Activated CD4-positive, alpha-beta T cell treated with anti-CD3 and anti-CD28 coated beads, Interleukin-2, Interleukin-4, amounts not matched to agents 100 ng/mL and 50 ng/mL, durations not matched to agents 16 hours and 8 hours (primary cell): ENCODE measurements around the gene APOBEC3G.

ENCODE experiments used
- DNase-seq: peaks from one replicate; pipeline ENCODE4 v3.0.0-alpha.2; 2020; ENCODE audit warnings: low spot score

The APOBEC3G gene

DNA sequence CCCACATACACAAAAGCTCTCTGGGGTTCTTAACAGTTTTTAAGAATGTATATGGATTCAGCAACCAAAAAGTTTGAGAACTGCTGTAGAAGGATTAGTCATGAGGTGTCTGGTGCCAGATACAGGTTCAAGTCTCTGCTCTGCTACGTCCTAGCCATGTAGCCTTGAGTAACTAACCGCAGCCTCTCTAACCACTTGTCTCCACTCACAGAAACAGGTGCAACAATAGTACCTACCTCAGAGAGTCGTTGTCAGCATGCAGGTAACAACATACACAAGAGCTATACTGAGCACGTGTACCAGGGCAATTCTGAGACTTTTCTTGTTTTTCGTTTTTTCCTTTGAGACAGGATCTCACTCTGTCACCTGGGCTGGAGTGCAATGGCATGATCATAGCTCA is 48.5 kb downstream of the APOBEC3G start:
- DNase-seq: no peak

DNA sequence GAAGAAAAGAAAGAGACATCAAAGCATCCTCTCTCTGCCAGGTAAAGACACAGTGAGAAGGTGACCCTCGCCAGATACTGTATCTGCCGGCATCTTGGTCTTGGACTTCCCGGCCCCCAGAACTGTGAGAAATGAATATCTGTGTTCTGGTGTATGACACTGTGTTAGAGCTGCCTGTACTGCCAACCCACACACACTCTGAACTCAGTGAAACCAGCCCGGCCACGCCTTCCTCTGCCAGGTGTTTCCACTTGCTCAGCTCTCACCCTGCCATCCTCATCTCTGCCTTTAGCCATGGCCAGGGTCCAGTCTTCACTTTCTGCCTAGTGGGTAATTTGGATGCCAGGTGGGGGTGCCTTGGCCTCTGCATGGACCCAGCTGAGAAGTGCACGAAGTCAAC is 51.4 kb downstream of the APOBEC3G start:
- DNase-seq: no peak

- DNase-seq: no peak
These were observed 52.0 kb downstream of the APOBEC3G start for GRCh38 chr22:39129081-39129480.

GRCh38 chr22:39129746-39130145 is 52.7 kb downstream of the APOBEC3G start:
- no peak for DNase-seq

DNA sequence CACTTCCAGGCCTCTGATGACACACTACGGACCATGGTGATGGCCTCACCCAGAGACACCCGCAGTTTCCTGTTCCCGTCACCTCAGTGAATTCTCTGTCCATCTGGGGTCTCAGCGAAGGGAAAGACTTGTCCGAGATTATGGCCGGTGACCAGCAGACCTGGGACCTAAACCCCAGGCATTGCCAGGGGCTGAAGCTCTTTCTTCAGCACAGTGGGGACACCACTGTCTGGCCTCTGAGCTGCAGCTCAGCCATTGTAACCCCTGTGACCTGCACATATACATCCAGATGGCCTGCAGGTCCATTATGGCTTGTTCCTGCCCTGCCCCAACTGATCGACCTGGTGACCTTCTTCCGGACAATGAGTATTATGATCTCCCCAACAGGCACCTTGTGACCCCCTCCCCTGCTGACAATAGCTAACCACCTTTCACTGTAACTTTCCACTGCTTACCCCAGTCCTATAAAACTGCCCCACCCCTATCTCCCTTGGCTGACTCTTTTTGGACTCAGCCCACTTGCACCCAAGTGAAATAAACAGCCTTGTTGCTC is 53.2 kb downstream of the APOBEC3G start:
- DNase-seq: no peak

GRCh38 chr22:39130892-39131855 is 54.1 kb downstream of the APOBEC3G start:
- no peak for DNase-seq

- no peak for DNase-seq
These were observed 55.2 kb downstream of the APOBEC3G start for GRCh38 chr22:39132281-39132680.

GRCh38 chr22:39132871-39133524 is 55.9 kb downstream of the APOBEC3G start:
- no peak for DNase-seq

DNA sequence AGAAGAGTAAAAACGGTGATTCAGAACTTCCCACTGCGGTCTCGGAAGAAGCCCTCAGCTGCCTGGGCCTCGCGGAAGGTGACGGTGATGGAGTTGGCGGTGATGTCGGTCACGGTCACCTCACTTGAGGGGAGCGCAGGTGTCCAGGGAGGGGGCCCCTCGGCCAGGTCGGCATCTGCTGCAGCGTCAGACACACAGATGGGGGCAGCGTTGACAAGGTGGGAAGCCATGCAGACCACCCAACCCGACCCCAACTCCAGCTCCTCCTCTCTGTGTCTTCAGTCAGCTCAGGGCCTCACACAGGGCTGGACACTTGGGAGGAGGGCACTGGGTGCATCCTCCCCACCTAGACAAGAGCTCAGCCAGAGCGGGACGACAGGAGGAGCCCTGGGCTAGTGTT is 56.8 kb downstream of the APOBEC3G start:
- no peak for DNase-seq

DNA sequence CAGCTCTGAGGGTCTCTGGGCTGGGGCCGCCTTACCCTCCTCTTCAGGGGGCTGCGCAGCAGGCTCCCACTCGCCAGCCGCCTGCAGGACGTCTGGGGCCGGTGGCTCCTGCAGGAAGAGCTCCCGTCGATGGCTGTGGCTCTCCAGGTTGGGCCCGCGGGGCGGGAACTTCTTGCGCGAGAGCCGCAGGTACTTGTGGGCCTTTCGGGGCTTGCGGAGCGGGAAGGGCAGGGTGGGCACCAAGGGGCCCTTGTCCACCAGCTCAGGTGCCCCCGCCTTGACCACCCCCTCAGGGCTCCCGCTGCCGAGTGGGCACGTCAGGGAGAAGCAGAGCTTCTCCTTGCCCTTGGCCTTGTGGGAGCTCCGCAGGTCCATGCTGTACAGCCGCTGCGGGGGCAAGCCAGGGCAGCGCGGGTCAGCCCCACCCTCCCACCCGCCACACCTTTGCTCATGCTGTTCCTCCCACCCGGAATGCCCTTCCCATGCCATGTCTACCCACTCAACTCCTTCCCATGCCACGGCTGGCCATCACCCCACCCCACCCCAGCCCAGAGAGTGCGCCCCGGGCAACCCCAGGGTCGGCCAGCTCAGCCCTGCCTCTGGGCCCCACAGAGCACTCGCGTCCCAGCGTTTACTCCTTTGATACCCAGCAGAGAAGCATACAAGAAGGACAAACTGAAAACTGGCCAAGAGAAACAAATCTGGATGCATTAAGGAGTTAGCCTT is 57.5 kb downstream of the APOBEC3G start:
- DNase-seq: no peak

GRCh38 chr22:39135092-39135896 is 58.2 kb downstream of the APOBEC3G start:
- DNase-seq: peak; percentile 46

DNA sequence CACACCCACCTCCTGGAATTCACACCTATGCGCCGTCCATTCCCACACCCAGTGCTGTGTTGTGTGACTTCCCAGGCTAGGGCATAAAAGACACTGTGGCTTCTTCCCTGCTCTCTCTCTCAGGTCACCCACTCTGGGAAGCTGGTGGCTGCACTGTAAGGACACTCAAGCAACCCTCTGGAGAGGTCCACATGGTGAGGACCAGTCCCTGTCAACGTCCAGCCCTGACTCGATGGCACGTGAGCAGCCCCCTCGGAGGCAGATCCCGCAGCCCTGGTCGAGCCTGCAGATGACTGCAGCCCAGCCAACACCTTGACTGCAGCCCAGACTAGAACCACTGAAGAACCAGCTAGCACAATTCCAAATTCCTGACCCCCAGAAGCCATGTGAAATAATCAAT is 59.2 kb downstream of the APOBEC3G start:
- DNase-seq: no peak
